ENCODE results near the gene DOCK3. TPM values are rescaled to one million over a fixed set of nuclear protein-coding genes. Genes with fewer than 3 reads are reported as not detected.
A peak's percentile ranks its signal among the peaks of the same experiment; 100 is the strongest.
"Not testable (repeated sequence)": the region's sequence is repeated elsewhere in the genome, so short reads cannot be mapped to it uniquely, and the experiment has no call there.

DOCK3 gene
- total RNA-seq, 8 experiments from 2014 or later: 1.0 to 17.3 (median 9.7) TPM

- H3K4me3 ChIP-seq: no peak overlapping the region
- peak in 3 of 8 experiments; percentile 31 to 63 (median 42) for ATAC-seq (replicated peaks in 6 of 8)
- H3K4me1 ChIP-seq (replicated peaks in 1 of 2): no peaks in the 10 kb centered on the region
- no peak overlapping the region for H3K27ac ChIP-seq
- 33 to 100% (median 77%) methylated on average over 1 of the region's 1 CpG; no CpG with 5 or more reads in 2 of the 10 experiments for WGBS, 10 experiments
- in situ Hi-C loops (cut with MboI; ENCODE audit: low pct_unique_long_range_greater_than_20kb in 2 of 9, low sequenced_read_pairs in 9 of 9, unreplicated experiment in 9 of 9): no loop called here
These were observed 151.1 kb downstream of the DOCK3 start for GRCh38 chr3:50825841-50826240.

GRCh38 chr3:50830451-50830850, 155.7 kb downstream of the DOCK3 start:
- Histone ChIP-seq H3K27ac (no peak overlapping the region), H3K4me3 (no peak overlapping the region), H3K4me1 (replicated peaks in 1 of 2) (no peaks in the 10 kb centered on the region)
- ATAC-seq (replicated peaks in 6 of 8): no peak
- 20 to 100% (median 95%) methylated on average over 1 to 3 of the region's 3 CpGs for WGBS, 10 experiments
- in situ Hi-C loops (cut with MboI; ENCODE audit: low pct_unique_long_range_greater_than_20kb in 2 of 9, low sequenced_read_pairs in 9 of 9, unreplicated experiment in 9 of 9): no loop called here

- ATAC-seq (replicated peaks in 6 of 8); H3K27ac ChIP-seq; H3K4me1 ChIP-seq (replicated peaks in 1 of 2); in situ Hi-C loops (cut with MboI; ENCODE audit: low pct_unique_long_range_greater_than_20kb in 2 of 9, low sequenced_read_pairs in 9 of 9, unreplicated experiment in 9 of 9); H3K4me3 ChIP-seq: not testable (repeated sequence)
- WGBS, 10 experiments: 57 to 100% (median 98%) methylated on average over 1 to 2 of the region's 2 CpGs; no CpG with 5 or more reads in 2 of the 10 experiments
These were observed 156.3 kb downstream of the DOCK3 start for GRCh38 chr3:50831009-50831408.

- in situ Hi-C loops (cut with MboI; ENCODE audit: low pct_unique_long_range_greater_than_20kb in 2 of 9, low sequenced_read_pairs in 9 of 9, unreplicated experiment in 9 of 9): no loop called here
- peak in 1 of 8 experiments; percentile 24 for ATAC-seq (replicated peaks in 6 of 8)
- H3K4me1 ChIP-seq (replicated peaks in 1 of 2): no peaks in the 10 kb centered on the region
- H3K27ac ChIP-seq: no peak overlapping the region
- no peak overlapping the region for H3K4me3 ChIP-seq
- WGBS, 10 experiments: 67 to 100% (median 94%) methylated on average over 1 of the region's 1 CpG; no CpG with 5 or more reads in 2 of the 10 experiments
These were observed 166.3 kb downstream of the DOCK3 start for GRCh38 chr3:50840983-50841489.

GRCh38 chr3:50848308-50848707, 173.6 kb downstream of the DOCK3 start:
- no peak overlapping the region for H3K27ac ChIP-seq
- no peak overlapping the region for H3K4me3 ChIP-seq
- no peak for ATAC-seq (replicated peaks in 6 of 8)
- no peaks in the 10 kb centered on the region for H3K4me1 ChIP-seq (replicated peaks in 1 of 2)
- 87 to 100% (median 100%) methylated on average over 1 to 5 of the region's 5 CpGs for WGBS, 10 experiments
- in situ Hi-C loops (cut with MboI; ENCODE audit: low pct_unique_long_range_greater_than_20kb in 2 of 9, low sequenced_read_pairs in 9 of 9, unreplicated experiment in 9 of 9): no loop called here

GRCh38 chr3:50850639-50851511, 176.1 kb downstream of the DOCK3 start:
- ATAC-seq (replicated peaks in 6 of 8): peak in 3 of 8 experiments; percentile 30 to 93 (median 72)
- Histone ChIP-seq H3K4me1 (replicated peaks in 1 of 2) (no peaks in the 10 kb centered on the region), H3K27ac (no peak overlapping the region), H3K4me3 (no peak overlapping the region)
- in situ Hi-C loops (cut with MboI; ENCODE audit: low pct_unique_long_range_greater_than_20kb in 2 of 9, low sequenced_read_pairs in 9 of 9, unreplicated experiment in 9 of 9): no loop called here
- 60 to 100% (median 93%) methylated on average over 1 to 3 of the region's 3 CpGs; no CpG with 5 or more reads in 6 of the 10 experiments for WGBS, 10 experiments

GRCh38 chr3:50853936-50854335, 179.2 kb downstream of the DOCK3 start:
- in situ Hi-C loops (cut with MboI; ENCODE audit: low pct_unique_long_range_greater_than_20kb in 2 of 9, low sequenced_read_pairs in 9 of 9, unreplicated experiment in 9 of 9): no loop called here
- ATAC-seq (replicated peaks in 6 of 8): no peak

GRCh38 chr3:50862221-50862620, 187.5 kb downstream of the DOCK3 start:
- H3K4me1 ChIP-seq (replicated peaks in 1 of 2): no peaks in the 10 kb centered on the region
- 14 to 93% (median 64%) methylated on average over 1 to 3 of the region's 3 CpGs; no CpG with 5 or more reads in 4 of the 10 experiments for WGBS, 10 experiments
- in situ Hi-C loops (cut with MboI; ENCODE audit: low pct_unique_long_range_greater_than_20kb in 2 of 9, low sequenced_read_pairs in 9 of 9, unreplicated experiment in 9 of 9): no loop called here
- no peak overlapping the region for H3K4me3 ChIP-seq
- ATAC-seq (replicated peaks in 6 of 8): peak in 3 of 8 experiments; percentile 44 to 65 (median 56)
- no peak overlapping the region for H3K27ac ChIP-seq

More at GRCh38 chr3:50853936-50854335, 179.2 kb downstream of the DOCK3 start:
- Histone ChIP-seq H3K4me1 (replicated peaks in 1 of 2) (no peaks in the 10 kb centered on the region), H3K27ac (no peak overlapping the region), H3K4me3 (no peak overlapping the region)
- WGBS, 10 experiments: 7 to 91% (median 72%) methylated on average over 2 to 4 of the region's 4 CpGs

GRCh38 chr3:50873376-50874157, 198.8 kb downstream of the DOCK3 start:
- WGBS, 10 experiments: 46 to 97% (median 70%) methylated on average over 1 to 3 of the region's 3 CpGs
- no peak for ATAC-seq (replicated peaks in 6 of 8)
- H3K27ac ChIP-seq: no peak overlapping the region
- no peaks in the 10 kb centered on the region for H3K4me1 ChIP-seq (replicated peaks in 1 of 2)
- no peak overlapping the region for H3K4me3 ChIP-seq
- in situ Hi-C loops (cut with MboI; ENCODE audit: low pct_unique_long_range_greater_than_20kb in 2 of 9, low sequenced_read_pairs in 9 of 9, unreplicated experiment in 9 of 9): no loop called here

- 49 to 100% (median 77%) methylated on average over 1 to 6 of the region's 7 CpGs; no CpG with 5 or more reads in 4 of the 10 experiments for WGBS, 10 experiments
- ATAC-seq (replicated peaks in 6 of 8); in situ Hi-C loops (cut with MboI; ENCODE audit: low pct_unique_long_range_greater_than_20kb in 2 of 9, low sequenced_read_pairs in 9 of 9, unreplicated experiment in 9 of 9): not testable (repeated sequence)
These were observed 200.1 kb downstream of the DOCK3 start for GRCh38 chr3:50874876-50875275.

GRCh38 chr3:50876947-50877346, 202.2 kb downstream of the DOCK3 start:
- WGBS, 10 experiments: 6 to 100% (median 85%) methylated on average over 1 to 2 of the region's 2 CpGs
- H3K4me3 ChIP-seq: no peak overlapping the region
- no peak overlapping the region for H3K27ac ChIP-seq
- ATAC-seq (replicated peaks in 6 of 8): no peak
- H3K4me1 ChIP-seq (replicated peaks in 1 of 2): no peaks in the 10 kb centered on the region
- in situ Hi-C loops (cut with MboI; ENCODE audit: low pct_unique_long_range_greater_than_20kb in 2 of 9, low sequenced_read_pairs in 9 of 9, unreplicated experiment in 9 of 9): no loop called here

More at GRCh38 chr3:50874876-50875275, 200.1 kb downstream of the DOCK3 start:
- H3K4me1 ChIP-seq (replicated peaks in 1 of 2); H3K27ac ChIP-seq; H3K4me3 ChIP-seq: not testable (repeated sequence)

- ATAC-seq (replicated peaks in 6 of 8); H3K4me3 ChIP-seq; H3K4me1 ChIP-seq (replicated peaks in 1 of 2); in situ Hi-C loops (cut with MboI; ENCODE audit: low pct_unique_long_range_greater_than_20kb in 2 of 9, low sequenced_read_pairs in 9 of 9, unreplicated experiment in 9 of 9); H3K27ac ChIP-seq: not testable (repeated sequence)
- no CpG with 5 or more reads among the region's 1 CpG for WGBS, 10 experiments
These were observed 208.0 kb downstream of the DOCK3 start for GRCh38 chr3:50882733-50883132.

- Histone ChIP-seq H3K27ac (no peak overlapping the region), H3K4me1 (replicated peaks in 1 of 2) (no peaks in the 10 kb centered on the region), H3K4me3 (no peak overlapping the region)
- in situ Hi-C loops (cut with MboI; ENCODE audit: low pct_unique_long_range_greater_than_20kb in 2 of 9, low sequenced_read_pairs in 9 of 9, unreplicated experiment in 9 of 9): no loop called here
- ATAC-seq (replicated peaks in 6 of 8): peak in 3 of 8 experiments; percentile 58 to 80 (median 80)
- WGBS, 10 experiments: 36 to 100% (median 83%) methylated on average over 1 to 4 of the region's 4 CpGs
These were observed 209.0 kb downstream of the DOCK3 start for GRCh38 chr3:50883755-50884154.
